Right lobe of liver (tissue), 4 donors: ENCODE results near the gene RNU5D-1.

Experiments
- POLR2A ChIP-seq: fragments of 450-650 bp; IDR thresholded peaks from one replicate; pipeline ENCODE4 v1.6.1; 2017; ENCODE audit warnings: antibody characterized with exemption, mild to moderate bottlenecking
- TF ChIP-seq, protein P1 (sequence below), 4 donors: fragments of 200-600 bp in 3 of 4; fragments of 450-650 bp in 1 of 4; IDR thresholded peaks; one replicate each; pipeline versions ENCODE4 v1.5.1 to v1.8.0; 2016 to 2022; ENCODE audit warnings: antibody characterized with exemption in 4 of 4, mild to moderate bottlenecking in 2 of 4
- donor health status: DM: no; HTN: no; CAD: no.
- donor health status: DM: no; HTN: no; CAD: no.
- donor health status: DM: no; HTN: yes; CAD: no.

DNA sequence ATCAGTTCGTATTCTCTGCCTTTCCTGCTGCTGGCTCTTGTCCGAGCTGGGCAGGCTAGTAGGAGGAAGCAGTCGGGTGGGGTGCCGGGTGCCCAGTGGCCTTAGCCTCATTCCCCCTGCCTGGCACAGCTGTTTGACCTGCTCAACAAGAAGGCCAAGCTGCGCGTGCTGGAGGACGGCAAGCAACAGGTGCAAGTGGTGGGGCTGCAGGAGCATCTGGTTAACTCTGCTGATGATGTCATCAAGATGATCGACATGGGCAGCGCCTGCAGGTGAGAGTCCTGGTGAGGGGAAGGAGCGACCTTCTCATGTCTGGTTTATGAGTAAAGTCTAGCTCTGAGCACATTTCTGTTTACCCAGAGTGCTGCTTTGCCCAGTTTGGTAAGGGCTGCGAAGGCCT, 28.1 kb upstream of the RNU5D-1 start:
- no peak for TF ChIP-seq POLR2A
- TF ChIP-seq, protein P1, sequence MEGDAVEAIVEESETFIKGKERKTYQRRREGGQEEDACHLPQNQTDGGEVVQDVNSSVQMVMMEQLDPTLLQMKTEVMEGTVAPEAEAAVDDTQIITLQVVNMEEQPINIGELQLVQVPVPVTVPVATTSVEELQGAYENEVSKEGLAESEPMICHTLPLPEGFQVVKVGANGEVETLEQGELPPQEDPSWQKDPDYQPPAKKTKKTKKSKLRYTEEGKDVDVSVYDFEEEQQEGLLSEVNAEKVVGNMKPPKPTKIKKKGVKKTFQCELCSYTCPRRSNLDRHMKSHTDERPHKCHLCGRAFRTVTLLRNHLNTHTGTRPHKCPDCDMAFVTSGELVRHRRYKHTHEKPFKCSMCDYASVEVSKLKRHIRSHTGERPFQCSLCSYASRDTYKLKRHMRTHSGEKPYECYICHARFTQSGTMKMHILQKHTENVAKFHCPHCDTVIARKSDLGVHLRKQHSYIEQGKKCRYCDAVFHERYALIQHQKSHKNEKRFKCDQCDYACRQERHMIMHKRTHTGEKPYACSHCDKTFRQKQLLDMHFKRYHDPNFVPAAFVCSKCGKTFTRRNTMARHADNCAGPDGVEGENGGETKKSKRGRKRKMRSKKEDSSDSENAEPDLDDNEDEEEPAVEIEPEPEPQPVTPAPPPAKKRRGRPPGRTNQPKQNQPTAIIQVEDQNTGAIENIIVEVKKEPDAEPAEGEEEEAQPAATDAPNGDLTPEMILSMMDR (IDR thresholded peaks at IDR 0.05) = no peak
